Heart left ventricle (tissue), 16 donors: ENCODE results near the gene NPPA. TPM values are rescaled to one million over a fixed set of nuclear protein-coding genes. Genes with fewer than 3 reads are reported as not detected.

ENCODE experiments used
- ATAC-seq, 4 donors: fragments of 200-7000 bp; cut with Tn5 transposase; one replicate each; pipeline ENCODE4 v1.9.1; 2020 to 2022; ENCODE audit warnings: moderate library complexity in 4 of 4, mild to moderate bottlenecking in 3 of 4, moderate number of reproducible peaks in 1 of 4
- DNase-seq, 5 donors: peaks; one replicate each; pipeline ENCODE4 v3.0.0-alpha.2; 2020
- H3K27ac ChIP-seq, 12 donors: fragments of 200-600 bp; sonication (generic) in 4 of 12; one replicate each; pipeline versions ENCODE4 v1.5.0 to v1.8.0; 2016 to 2022; ENCODE audit warnings: mild to moderate bottlenecking in 2 of 12
- H3K27me3 ChIP-seq, 9 donors: fragments of 200-600 bp; sonication (generic) in 2 of 9; one replicate each; pipeline versions ENCODE4 v1.5.1 to v1.8.0; 2016 to 2022; ENCODE audit warnings: mild to moderate bottlenecking in 3 of 9
- H3K36me3 ChIP-seq, 9 donors: fragments of 200-600 bp; sonication (generic) in 2 of 9; one replicate each; pipeline versions ENCODE4 v1.5.0 to v1.8.0; 2018 to 2022; ENCODE audit warnings: mild to moderate bottlenecking in 2 of 9
- H3K4me1 ChIP-seq, 12 donors: fragments of 200-600 bp; sonication (generic) in 4 of 12; one replicate each; pipeline versions ENCODE4 v1.5.0 to v1.8.0; 2016 to 2022; ENCODE audit warnings: mild to moderate bottlenecking in 3 of 12
- H3K4me3 ChIP-seq, 12 donors: fragments of 200-600 bp; sonication (generic) in 4 of 12; one replicate each; pipeline versions ENCODE4 v1.5.0 to v1.8.0; 2017 to 2022; ENCODE audit warnings: mild to moderate bottlenecking in 9 of 12, moderate library complexity in 4 of 12
- H3K9me3 ChIP-seq, 12 donors: fragments of 200-600 bp; sonication (generic) in 4 of 12; one replicate each; pipeline versions ENCODE4 v1.5.0 to v1.8.0; 2016 to 2022; ENCODE audit warnings: mild to moderate bottlenecking in 1 of 12
- CTCF ChIP-seq, 12 donors: fragments of 200-600 bp; sonication (generic) in 4 of 12; IDR thresholded peaks; one replicate each; pipeline versions ENCODE4 v1.5.0 to v1.8.0; 2018 to 2022; ENCODE audit warnings: antibody characterized with exemption in 12 of 12, mild to moderate bottlenecking in 5 of 12
- POLR2A ChIP-seq, 2 donors: fragments of 450-650 bp; IDR thresholded peaks; one replicate each; pipeline ENCODE4 v1.6.1; 2017; ENCODE audit warnings: antibody characterized with exemption in 2 of 2, mild to moderate bottlenecking in 2 of 2, moderate library complexity in 2 of 2
- WGBS, 4 donors: extraction: QIAGEN DNeasy Blood & Tissue Kit in 2 of 4; methylation state at CpG; one replicate each; pipeline versions ENCODE4 v1.1.5 to v1.1.7; 2013 to 2018; 5-methylcytosine and 5-hydroxymethylcytosine counted together
- intact Hi-C, 10 donors: fragments of 100-400 bp; cut with DNase I; formaldehyde crosslinking; loops; one replicate each; pipeline versions ENCODE4 v1.11.1 to v1.14.2; 2022
- polyA plus RNA-seq, 2 donors: library from polyadenylated mRNA; stranded (reverse); fragments of 200-250 nt; gene quantifications; one replicate each; pipeline ENCODE4 v1.2.3, GENCODE V29; 2013
- total RNA-seq, 9 donors: library from RNA; depleted of rRNA in 2 of 9; stranded (reverse); fragments of >200 nt in 2 of 9; fragmentation: NEBNext Ultra II Directional in 3 of 9; extraction: Animal tissue kit (Norgen Biotek cat#: 25700) in 3 of 9; gene quantifications; one replicate each; pipeline versions ENCODE4 v1.1.0 to v1.2.4, GENCODE V29; 2016 to 2023
- donor health status: ischemic (EF 13 %, LVEDD 7.1; RV severe dilation, severe dysfunction).
- donor health status: healthy with polysubstance abuse.
- donor health status: DM: no; HTN: yes; CAD: no.
- donor health status: DM: no; HTN: no; CAD: no.
- donor health status: ischemic (EF 25% LVEDD 6.9; RV normal size, moderate dysfunction).
- donor health status: ischemic (EF 25% LVEDD 5.7; RV mildly dilated, moderate dysfunction).
- donor health status: healthy.
- donor health status: DM: yes; HTN: yes; CAD: no.
- donor health status: ischemic (EF 35%, LVEDD 5.7; RV mildly dilated, moderate dysfunction).
- donor health status: nonischemic (EF 11% LVEDD 7.7; RV severe dilation, severe dysfunction).
- donor health status: DM: yes; HTN: yes; CAD: no.
- donor health status: PGD.
- donor health status: ischemic (EF 29% LVEDD 5.4; RV normal size, mild dysfunction).
- donor health status: nonischemic (EF 23%, LVEDD 6.1; RV moderate dilation, normal function).

Gene NPPA
- total and polyA plus RNA-seq, 11 donors, result 59.9 to 3,156 (median 279) TPM

GRCh38 chr1:11888877-11889208 is 41.3 kb upstream of the NPPA start:
- Histone ChIP-seq H3K9me3 (no peaks in the 10 kb centered on the region), H3K4me3 (no peak overlapping the region), H3K4me1 (peaks cover 9 to 38% (median 20%) of the 10 kb centered on the region in 12 donors), H3K27ac (peak overlapping the region in 7 of 12 donors; percentile 10 to 97 (median 89)), H3K36me3 (no peaks in the 10 kb centered on the region), H3K27me3 (no peaks in the 10 kb centered on the region)
- 43 to 71% (median 59%) methylated on average over 3 of the region's 3 CpGs for WGBS, 4 donors
- intact Hi-C loops, result no loop called here
- DNase-seq (peak in 1 of 5 donors; percentile 57), ATAC-seq (no peak)
- no peak for TF ChIP-seq CTCF (IDR thresholded peaks at IDR 0.05)
- TF ChIP-seq POLR2A (IDR thresholded peaks at IDR 0.05), result no peak

- Histone ChIP-seq H3K36me3 (no peaks in the 10 kb centered on the region), H3K27me3 (no peaks in the 10 kb centered on the region), H3K4me3 (no peak overlapping the region), H3K27ac (peak overlapping the region in 8 of 12 donors; percentile 31 to 97 (median 88)), H3K4me1 (peaks cover 9 to 41% (median 22%) of the 10 kb centered on the region in 12 donors), H3K9me3 (no peaks in the 10 kb centered on the region)
- TF ChIP-seq POLR2A (IDR thresholded peaks at IDR 0.05) (no peak), CTCF (IDR thresholded peaks at IDR 0.05) (no peak)
- DNase-seq, result peak in 1 of 5 donors; percentile 53
- no peak for ATAC-seq
- 77 to 85% (median 79%) methylated on average over 14 to 15 of the region's 15 CpGs for WGBS, 4 donors
- intact Hi-C loops, result no loop called here
These were observed 40.8 kb upstream of the NPPA start for GRCh38 chr1:11888206-11888876.

DNA sequence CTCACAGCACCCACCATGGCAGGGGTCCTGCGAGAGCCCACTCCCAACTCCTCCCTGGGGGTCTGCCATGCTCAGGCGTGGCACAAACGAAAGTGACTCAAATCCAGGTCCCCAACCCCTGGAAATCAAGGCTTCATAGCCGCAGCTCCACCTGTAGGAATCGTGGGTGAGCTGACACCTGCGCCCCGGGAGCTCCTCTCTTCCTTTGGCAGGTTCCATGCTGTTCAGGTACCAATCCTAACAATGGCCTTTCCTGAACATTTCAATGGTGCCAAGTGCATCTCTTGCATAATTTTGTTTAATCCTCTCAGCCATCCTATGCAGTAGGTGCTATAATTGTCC is 40.1 kb upstream of the NPPA start:
- ATAC-seq (no peak), DNase-seq (no peak)
- no peak for TF ChIP-seq CTCF (IDR thresholded peaks at IDR 0.05)
- no peak for TF ChIP-seq POLR2A (IDR thresholded peaks at IDR 0.05)
- 74 to 83% (median 77%) methylated on average over 7 of the region's 7 CpGs for WGBS, 4 donors
- no peaks in the 10 kb centered on the region for H3K9me3 ChIP-seq
- H3K36me3 ChIP-seq, result no peaks in the 10 kb centered on the region
- H3K27ac ChIP-seq, result peak overlapping the region; percentile 62 to 97 (median 82)
- no peak overlapping the region for H3K4me3 ChIP-seq
- intact Hi-C loops, result no loop called here
- H3K27me3 ChIP-seq, result no peaks in the 10 kb centered on the region
- peaks cover 13 to 48% (median 28%) of the 10 kb centered on the region in 12 donors for H3K4me1 ChIP-seq

GRCh38 chr1:11886986-11887665 is 39.5 kb upstream of the NPPA start:
- Histone ChIP-seq H3K27me3 (no peaks in the 10 kb centered on the region), H3K9me3 (no peaks in the 10 kb centered on the region), H3K27ac (peak overlapping the region; percentile 62 to 97 (median 82)), H3K4me1 (peaks cover 14 to 53% (median 32%) of the 10 kb centered on the region in 12 donors), H3K36me3 (no peaks in the 10 kb centered on the region), H3K4me3 (no peak overlapping the region)
- DNase-seq (peak; percentile 78 to 94 (median 84)), ATAC-seq (peak; percentile 83 to 89 (median 84))
- WGBS, 4 donors, result 37 to 60% (median 44%) methylated on average over 13 to 19 of the region's 19 CpGs
- TF ChIP-seq POLR2A (IDR thresholded peaks at IDR 0.05), result no peak
- TF ChIP-seq CTCF (IDR thresholded peaks at IDR 0.05), result no peak
- intact Hi-C loops, result no loop called here
